HG02623 (cell line): ENCODE results near the gene WASF3.

ENCODE experiments used
- ATAC-seq: cut with Tn5 transposase; IDR thresholded peaks from one replicate; pipeline ENCODE4 v1.9.1; 2021; ENCODE audit warnings: moderate library complexity; ENCODE audit not compliant: unreplicated experiment

WASF3 gene

DNA sequence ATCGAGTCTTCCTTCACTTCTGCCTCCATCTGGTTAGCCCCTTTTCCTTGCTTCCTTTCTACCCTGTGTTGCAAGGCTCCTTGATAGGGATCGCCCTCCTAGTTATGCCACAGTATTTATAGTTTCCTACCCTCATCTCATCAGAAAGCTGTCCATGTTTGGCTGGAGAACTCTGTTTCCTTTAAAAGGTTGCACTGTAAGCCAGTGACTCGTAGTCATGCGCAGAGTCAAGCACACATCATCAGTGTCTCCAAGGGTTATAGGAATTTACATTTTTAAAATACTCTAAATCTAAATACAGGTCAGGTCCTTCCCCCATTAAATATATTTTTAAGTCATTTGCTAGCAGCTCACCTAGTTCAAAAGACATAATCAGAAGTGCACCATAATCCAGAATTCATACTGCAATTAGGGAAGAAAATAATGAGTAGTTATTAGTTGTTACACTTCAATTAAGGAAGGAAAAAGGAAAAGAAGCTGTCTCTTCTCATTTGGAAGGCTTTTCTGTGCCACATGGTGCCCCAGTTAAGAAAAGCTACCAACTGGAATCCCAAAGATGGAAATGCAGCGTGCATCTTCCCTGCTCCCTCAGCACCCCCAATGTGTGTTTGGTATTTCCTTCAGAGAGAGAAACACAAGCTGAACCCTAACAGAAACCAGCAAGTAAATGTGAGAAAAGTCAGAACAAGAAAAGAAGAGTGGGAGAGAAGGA, 122.1 kb downstream of the WASF3 start:
- no peak for ATAC-seq

DNA sequence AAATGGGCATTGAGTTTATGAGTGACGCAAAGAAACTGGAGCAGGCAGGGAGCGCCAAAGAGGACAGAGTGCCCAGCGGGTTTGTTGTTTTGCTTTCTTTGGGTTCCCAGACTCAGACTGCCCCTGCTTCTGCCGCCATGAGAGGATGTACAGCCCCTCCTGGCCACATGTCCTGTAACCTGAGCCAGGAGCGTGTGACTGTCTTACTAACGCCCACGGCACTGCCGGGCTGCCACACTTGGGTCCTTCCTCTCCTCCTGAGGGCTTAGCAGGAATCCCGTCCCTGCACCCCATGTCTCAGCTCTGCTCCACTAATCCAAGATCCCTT, 122.6 kb downstream of the WASF3 start:
- no peak for ATAC-seq

DNA sequence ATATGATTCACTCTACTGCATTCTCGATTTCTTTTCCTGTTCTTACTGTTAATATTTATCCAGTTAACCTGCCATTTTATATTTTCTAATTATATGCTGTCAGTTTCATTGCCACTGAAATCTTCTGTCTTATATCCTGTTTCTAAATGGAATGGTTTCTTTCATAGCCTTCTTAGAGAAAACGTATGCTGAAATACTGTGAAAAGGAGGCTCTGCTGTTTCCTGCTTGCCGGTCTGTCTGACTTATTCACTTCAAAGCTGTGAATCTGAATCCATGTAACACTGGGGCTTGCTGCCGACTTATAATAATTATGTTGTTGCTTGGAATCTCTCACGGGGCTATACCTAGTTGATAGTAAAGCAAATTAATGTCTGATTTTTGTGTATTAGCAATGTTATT, 123.1 kb downstream of the WASF3 start:
- no peak for ATAC-seq

DNA sequence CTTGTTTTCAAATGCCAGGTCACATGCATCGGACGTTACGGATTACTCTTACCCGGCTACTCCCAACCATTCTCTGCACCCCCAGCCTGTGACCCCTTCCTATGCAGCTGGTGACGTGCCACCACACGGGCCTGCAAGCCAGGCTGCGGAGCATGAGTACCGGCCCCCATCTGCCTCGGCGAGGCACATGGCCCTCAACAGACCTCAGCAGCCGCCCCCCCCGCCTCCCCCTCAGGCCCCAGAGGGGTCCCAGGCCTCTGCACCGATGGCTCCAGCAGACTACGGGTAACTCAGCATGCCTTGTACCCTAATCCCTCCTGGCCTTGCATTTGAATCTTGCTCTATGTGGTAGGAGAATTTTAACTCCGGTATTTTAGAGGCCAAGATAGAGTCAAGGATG, 123.6 kb downstream of the WASF3 start:
- no peak for ATAC-seq

DNA sequence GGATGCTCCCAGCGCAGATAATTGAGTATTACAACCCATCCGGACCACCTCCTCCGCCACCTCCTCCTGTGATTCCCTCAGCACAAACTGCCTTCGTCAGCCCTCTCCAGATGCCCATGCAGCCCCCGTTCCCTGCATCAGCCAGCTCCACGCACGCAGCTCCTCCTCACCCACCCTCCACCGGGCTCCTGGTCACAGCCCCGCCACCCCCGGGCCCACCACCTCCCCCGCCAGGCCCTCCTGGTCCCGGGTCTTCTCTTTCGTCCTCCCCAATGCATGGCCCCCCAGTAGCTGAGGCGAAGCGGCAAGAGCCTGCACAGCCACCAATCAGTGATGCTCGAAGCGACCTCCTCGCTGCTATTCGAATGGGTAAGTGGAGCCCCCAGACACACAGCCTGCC, 125.1 kb downstream of the WASF3 start:
- ATAC-seq, result no peak

DNA sequence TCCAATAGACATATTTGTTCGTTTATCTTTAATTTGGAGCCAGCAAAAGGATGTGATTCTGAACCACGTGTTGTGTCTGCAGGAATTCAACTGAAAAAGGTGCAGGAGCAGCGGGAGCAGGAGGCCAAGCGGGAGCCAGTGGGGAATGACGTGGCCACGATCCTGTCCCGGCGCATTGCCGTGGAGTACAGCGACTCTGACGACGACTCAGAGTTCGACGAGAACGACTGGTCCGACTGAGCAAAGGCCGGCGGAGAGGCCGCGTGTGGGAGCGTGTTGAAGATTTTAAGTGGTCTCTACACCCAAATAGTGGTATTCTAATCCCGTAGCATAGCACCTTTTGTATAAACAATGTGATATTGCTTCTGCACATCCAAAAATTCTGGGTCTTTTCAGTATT, 128.1 kb downstream of the WASF3 start:
- no peak for ATAC-seq

DNA sequence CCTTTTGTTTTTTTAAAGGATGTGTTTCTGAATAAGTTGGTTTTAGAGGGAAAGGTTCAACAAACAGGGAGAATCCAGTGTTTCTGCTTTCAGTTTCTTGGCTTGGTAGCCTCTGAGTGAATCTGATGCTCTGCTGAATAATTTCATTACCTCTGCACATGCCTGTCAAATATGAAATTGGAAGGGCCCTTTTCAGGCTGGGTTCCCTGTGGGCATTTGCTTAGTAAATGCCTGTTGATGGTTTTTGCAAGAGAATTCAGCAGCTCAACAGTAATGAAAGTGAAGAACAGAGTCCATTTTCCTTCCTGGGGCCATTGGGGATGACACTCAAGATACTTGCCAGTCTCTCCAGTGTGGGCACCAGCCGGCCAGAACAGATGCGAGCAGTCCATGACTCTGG, 128.8 kb downstream of the WASF3 start:
- no peak for ATAC-seq

DNA sequence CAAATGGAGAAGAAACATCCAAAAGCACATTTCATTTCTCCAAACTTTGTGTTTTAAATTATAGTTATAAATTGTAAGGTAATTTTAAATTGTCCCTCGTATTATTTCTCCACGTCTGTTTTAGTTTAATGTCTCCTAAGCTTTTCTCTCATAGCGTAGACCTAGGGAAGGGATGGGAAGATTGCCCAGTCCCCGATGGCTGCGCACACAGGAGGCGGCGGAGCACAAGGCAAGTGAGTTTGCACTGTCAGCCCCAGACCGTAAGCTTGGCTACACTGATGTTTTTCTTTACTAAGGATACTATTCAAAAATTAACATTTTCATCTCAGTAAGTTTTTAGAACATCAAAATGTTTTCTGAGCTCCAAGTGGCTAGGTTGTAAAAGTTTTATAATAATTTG, 130.8 kb downstream of the WASF3 start:
- no peak for ATAC-seq

DNA sequence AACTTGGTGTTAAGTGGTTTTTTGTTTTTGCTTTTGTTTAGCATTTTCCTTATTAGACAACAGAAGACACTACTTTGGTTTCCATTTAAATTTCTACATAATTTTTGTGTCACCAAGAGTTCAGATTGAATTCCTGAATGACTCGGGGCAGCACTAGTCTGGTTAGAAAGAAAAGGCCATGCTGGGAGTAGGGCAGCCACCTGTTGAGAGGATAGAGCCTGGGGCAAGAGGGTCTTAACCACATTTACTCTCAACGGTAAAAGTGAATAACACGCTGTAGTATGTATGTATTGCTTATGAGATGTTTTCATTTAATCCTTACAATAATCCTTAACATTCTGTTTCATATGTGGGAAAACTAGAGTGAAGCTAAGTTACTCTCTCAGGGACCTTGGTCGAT, 131.5 kb downstream of the WASF3 start:
- ATAC-seq, result no peak

DNA sequence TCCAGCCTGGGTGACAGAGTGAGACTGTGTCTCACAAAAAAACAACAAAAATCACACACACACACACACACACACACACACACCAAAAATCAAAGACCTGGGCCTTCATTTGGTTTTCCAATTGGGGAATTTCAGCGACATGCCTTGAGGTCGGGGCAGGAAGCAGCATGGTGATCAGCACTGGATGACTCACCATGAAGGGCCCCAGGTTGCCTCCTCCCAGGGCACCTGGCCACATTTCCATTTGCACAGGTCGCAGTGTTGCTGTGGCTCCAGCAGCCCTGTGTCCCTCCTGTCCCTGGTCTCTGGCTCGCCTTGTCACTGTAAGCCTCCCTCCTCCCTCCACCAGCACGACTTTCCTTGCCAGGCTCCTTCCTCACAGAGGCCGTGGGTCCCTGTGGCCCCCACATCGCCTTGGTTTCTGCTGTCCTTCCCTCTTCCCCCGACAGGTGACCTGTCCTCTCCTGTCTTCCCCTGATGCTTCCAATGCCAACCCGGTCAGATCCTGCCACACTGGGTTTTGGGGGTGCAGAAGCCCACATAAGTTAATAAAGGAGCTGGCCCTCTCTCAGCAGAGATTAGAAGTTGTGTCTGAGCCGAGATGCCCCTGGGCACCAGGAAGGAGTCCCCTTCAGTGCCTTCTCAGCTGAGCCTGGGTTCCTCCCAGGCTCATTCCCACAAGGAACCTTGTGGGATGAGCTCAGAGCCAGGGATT, 136.4 kb downstream of the WASF3 start:
- no peak for ATAC-seq

DNA sequence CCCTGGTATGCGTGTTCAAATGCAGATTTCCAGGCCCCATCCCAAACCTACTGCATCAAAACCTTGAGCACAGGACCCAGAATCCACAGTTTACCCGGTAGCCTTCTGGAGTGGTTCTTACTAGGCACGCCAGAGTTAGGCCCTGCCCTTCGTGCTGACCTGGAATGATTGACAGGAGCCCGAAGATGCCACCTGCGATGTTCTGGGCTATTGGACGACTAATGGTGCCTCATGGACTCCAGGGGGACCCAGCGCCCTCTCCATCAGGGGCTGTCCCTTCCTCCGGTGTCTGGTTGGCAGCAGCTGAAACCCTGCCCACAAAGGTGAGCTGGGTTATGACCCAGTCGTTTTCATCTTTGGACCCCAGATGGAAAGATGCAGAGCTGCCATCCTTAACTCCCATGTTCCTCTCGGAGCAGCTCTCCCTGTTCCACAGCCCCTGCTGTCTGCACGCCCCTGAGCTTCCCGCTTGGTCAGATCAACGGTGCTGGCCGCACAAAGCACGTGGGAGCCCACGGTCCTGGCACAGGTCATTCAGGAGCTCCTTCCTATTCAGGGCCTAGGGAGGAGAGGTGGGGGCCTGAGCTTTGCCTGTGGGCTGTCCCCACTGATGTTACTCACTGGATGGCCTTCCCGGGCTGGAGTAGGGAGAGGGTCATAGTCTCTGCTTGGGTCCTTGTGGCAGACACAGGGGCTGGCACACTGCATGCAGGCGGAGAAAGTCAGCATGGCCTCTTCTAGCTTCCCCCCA, 137.3 kb downstream of the WASF3 start:
- no peak for ATAC-seq

DNA sequence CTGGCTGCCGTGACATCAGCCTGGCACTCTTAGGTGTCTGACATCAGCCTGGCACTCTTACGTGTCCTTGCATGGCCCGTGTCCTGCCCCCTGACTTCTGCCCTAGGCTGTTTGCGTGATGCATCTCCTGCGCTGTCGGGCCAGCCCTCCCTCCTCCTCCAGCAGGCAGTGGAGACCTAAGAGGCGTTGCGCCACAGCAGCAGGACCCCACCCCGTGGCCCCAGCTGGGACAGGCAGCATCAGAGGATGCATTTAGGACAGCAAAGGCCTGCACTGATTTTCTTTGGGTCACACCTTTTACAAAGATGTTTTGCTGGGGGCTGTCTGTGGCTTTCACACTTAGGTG, 137.8 kb downstream of the WASF3 start:
- ATAC-seq, result no peak

DNA sequence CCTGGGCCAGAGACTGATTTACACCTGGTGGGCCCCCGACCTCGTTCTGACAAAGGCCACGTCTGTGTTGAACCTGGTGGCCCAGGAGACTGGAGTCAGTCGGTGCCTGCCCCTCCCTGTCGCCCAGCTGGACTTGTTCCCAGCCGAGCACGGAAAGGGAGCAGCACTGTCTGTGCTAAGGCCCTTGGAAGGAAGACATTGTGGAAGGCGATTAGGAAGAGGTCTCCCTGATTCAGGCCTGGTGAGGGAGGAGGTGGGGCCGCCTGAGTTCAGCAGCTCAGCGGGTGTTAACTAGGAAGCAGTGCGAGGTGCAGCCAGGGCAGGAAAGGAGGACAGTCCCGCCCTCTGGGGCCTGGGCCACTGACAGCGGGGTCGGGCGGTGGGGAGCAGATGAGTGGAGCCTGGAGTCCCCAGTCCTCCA, 138.4 kb downstream of the WASF3 start:
- no peak for ATAC-seq

DNA sequence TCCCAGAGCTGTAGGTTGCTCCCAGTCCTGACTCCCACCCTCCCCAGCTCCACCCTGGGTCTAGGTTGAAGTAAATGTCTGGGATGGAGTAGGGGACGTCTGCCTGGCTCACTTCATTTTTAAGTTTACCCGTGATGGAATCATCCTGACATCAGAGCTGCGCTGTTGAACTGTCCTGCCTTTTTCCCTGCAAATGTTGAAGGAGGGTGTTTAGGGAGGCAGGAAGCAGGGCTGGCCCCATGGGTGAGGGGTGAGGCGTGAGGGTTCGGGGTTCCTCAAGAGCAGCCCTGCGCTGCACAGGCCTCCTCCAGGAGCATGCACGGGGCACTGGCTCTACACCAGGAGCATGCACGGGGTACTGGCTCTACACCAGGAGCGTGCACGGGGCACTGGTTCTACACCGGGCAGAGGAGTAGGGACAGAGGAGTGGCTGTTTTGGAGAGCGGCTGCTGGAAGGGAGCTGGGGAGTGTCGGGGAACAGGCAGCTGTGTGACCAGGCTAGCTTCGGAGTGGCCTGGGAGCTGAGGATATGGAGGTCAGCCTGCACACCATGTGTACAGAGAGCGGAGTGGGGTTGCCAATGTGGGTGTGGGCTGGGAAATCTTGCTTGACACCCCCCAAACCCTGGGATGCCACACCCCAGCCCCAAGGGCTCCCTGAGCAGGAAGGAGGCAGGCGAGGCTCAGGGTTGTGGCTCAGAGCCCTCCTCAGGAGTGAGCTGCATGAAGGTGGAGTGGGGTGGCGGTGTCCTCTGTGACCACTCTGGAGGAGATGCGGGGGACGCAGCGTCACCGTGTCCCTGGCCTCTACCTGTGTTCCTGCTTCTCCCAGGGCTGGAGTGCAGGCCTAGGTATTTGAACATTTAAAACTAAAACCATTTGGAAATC, 139.8 kb downstream of the WASF3 start:
- no peak for ATAC-seq

DNA sequence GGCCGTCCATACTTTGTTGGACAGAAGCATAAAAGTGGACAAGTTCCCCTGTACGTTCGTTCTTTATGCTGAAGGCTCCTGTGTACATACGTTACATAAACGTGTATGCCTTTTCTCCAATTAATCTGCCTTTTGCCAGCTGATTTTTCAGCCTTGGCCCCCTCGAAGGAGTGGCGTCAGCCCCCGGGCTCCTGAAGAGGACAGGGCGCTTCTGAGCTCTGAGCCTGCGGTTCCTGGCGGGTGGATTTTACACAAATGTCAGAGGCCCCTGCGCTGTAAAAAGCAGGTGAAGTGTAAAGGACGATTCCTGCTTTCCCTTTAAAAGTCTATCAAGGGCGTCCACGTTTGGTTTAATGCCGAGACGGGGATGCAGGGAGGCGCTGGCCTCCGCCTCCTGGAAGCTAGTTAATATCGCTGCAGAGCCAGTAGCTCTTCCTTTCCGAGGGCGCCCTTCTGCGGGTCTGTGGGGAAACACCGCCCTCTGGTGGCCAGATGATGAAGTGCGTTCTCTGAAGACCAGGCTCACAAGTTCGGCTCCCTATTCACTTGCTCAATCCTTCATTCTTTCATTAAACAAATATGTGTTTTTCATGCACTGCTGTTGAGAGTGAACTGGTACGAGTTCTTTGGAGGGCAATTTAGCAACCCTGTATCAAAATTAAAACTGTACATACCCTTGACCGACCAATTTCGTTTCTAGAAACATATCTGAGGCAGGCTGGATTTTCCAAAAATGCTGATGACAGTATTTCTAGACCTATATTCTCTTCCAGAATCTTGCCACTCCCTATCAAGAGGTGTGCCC, 141.1 kb downstream of the WASF3 start:
- ATAC-seq, result no peak

DNA sequence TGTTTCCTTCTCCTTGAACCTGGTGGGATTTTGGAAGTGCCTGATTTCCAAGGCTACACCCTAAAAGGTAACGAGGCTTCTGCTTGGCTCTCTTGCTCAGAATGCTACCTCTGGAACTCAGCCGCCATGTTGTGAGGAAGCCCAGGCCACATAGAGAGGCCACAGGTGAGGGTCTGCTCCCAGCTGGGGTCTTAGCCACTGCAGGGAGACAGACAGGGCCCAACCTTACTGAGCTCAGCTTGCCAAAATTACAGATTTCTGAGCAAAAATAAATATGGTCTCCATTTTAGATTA, 141.7 kb downstream of the WASF3 start:
- no peak for ATAC-seq

DNA sequence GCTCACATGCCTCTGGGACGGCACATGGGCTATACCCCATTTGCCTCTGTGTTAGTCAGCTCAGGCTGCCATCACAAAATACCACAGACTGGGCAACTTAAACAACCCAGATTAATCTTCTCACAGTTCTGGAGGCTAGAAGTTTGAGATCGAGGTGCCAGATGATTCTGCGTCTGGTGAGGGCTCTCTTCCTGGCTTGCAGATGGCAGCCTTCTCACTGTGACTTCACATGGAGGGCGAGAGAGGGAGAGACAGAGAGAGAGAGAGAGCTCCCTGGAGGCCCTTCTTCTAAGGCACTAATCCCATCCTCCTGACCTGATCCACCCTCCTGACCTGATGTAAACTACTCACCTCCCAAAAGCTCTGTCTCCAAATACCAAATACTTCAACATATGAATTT, 148.1 kb downstream of the WASF3 start:
- no peak for ATAC-seq

DNA sequence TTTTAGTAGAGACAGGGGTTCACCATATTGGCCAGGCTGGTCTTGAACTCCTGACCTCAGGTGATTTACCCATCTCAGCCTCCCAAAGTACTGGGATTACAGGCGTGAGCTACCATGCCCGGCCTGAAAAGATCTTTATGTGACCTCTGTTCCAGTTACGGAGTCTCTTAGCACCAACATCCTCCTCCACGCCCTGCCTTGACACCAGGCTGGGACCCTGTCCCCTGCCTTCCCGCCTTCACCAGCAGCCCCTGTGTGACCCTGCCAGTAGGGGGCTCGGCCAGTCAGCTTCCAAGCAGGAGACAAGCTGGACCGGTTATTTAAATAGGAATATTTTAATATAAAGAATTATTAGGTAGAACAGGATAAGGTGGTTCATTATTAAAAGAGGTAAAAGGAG, 148.9 kb downstream of the WASF3 start:
- ATAC-seq, result no peak

DNA sequence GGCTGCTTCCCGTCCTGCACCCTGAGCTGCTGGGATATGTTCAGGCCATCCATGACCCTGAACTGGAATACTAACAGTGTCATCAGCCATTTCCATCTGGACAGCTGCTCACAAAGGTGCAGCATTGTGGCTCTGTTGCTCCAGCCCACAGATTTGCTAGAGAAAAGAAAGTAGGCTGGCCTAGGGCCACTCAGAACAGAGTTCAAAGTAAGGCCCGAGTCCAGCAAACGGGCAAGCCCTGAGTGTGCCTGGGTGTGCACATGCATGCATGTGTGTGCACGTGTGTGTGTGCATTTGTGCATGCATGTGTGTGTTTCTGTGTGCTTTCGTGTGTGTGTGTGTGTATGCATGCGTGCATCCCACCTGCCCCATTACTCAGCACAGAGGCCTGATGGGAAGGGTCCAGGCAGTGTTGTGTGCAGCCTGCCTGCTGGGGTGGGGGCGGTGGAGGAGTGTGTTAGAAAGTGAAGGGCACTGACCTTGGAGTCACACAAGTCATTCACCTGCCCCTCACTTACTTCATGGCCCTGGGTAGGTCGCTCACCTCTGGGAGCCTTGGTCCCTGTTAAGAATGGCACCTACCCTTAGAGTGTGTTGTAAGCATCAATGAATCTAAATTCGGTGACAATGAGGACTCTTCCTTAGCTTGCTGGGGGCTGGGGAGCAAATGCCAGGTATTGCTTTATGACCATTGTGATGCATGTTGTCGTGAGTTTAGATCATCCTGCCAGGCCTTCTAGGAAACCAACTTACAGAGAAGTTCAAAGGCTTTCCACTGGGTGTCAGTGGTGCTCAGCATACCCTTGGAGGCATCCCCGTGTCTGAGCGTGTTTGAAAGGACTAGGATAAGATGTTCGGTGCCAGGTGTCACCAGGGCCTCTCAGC, 149.9 kb downstream of the WASF3 start:
- ATAC-seq, result no peak

DNA sequence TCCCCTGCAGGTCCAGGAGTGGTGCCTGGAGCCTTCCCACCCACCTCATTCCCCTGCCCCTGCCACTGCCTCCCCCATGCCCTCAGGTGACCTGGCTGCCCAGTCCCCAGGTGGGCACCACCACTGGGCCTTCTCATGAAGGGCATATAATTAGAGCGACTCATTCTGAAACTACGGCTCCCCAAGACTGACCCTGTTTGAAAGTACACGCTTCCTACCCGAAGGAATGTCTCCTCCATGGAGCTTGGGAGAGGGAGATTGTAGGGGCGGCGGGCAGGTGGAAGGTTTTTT, 150.5 kb downstream of the WASF3 start:
- no peak for ATAC-seq
